Embryonic facial prominence (tissue), 1 donor: ENCODE measurements around the gene CCDC183.
"Not testable (repeated sequence)": the region's sequence is repeated elsewhere in the genome, so short reads cannot be mapped to it uniquely, and the experiment has no call there.

Experiments used
- DNase-seq: peaks from one replicate; pipeline ENCODE4 v3.0.0-alpha.2; 2016; ENCODE audit errors: extremely low spot score

CCDC183 gene

GRCh38 chr9:136785565-136786355 is 10.4 kb upstream of the CCDC183 start:
- DNase-seq, result not testable (repeated sequence)

GRCh38 chr9:136786451-136786850 is 9.7 kb upstream of the CCDC183 start:
- DNase-seq, result no peak

- not testable (repeated sequence) for DNase-seq
These were observed 9.2 kb upstream of the CCDC183 start for GRCh38 chr9:136786983-136787382.

DNA sequence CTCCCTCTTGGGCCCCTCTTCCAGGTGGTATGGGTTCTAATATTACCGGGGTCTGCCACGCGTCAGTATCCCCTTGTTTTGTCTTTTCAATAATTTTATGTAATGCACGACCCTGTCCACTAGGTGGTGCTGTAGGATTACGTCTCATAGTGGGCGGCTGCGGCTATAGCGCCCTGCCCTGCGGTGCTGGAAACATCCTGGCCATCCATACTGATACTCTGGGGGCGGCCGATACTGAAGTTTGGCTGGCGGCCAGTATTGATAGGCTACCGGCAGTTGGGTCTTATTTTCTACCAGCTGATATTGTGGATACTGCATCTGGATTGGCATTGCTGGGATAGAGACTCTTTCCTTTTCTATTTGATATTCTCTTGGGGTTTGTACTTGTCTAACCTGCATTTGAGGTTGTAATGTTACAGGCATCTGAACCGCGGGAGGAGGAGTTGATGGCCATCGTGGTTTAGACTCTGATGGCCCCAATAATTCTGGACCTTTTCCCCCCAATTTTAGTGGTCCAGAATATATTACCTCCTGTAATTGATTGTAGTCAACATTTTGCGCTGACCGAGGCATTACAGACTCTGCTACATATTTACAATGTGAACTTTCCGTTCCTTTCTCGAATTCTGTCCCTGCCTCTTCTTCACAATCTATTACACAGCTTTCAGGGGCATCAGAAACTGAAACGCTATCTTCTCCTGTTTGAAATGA is 8.3 kb upstream of the CCDC183 start:
- no peak for DNase-seq

- not testable (repeated sequence) for DNase-seq
These were observed 7.3 kb upstream of the CCDC183 start for GRCh38 chr9:136788644-136789522.

DNA sequence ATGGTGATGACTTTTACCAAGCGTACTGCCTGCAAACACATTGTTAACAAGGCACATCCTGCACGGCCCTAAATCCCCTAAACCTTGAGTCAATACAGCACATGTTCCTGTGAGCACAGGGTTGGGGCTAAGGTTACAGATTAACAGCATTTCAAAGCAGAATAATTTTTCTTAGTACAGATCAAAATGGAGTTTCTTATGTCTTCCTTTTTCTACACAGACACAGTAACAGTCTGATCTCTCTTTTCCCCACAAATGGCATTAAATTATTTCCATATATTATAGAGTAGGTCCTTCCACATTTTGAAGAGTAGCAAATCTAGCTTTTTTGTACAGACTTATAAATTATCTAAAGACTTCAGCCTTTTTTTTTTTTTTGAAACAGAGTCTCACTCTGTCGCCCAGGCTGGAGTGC is 6.6 kb upstream of the CCDC183 start:
- no peak for DNase-seq

DNA sequence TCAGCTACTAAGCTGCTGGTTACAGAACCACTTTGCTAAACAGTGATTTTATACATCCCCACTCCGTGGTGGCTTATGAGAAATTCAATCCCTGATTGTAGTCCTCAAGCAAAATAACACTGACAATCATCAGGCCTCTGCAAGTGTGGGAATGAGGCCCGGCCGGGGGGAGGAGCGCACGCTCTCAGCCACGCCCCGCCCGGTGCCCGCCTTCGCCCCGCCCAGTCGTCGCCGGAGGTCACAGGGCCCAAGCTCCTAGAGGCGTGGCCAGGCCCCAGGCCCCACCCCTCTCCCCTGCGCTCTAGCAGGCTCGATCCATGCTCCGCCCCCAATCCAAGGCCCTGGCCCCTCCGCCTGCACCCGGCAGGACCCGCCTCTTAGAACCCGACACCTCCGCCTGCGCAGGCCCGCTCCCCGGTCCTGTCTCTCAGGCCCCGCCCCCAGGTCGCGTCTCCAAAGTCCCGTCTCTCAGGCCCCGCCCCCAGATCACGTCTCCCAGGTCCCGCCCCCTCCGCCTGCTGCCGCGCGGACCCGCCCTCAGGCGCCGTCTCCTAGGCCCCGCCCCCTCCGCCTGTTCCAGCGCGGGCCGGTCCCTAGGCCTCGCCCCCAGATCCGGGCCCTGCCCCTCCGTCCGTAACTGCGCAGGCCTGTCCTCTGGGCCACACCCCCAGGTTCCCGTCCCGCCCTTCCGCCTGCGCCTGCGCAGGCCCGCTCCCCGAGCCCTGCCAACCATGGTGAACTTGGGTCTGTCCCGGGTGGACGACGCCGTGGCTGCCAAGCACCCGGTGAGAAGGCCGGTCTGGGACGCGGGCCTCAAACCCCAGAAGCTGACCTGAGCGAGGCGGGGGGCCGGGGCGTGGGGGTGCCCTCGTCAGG is 5.3 kb upstream of the CCDC183 start, which contains the start of gene TMEM141:
TSS of gene TMEM141 (plus strand) at position 705 of the 876 bp plus-strand sequence. CDS start at position 732, 27 bp downstream.
- DNase-seq, result peak; percentile 99

- DNase-seq, result no peak
These were observed 4.4 kb upstream of the CCDC183 start for GRCh38 chr9:136791516-136792276.

DNA sequence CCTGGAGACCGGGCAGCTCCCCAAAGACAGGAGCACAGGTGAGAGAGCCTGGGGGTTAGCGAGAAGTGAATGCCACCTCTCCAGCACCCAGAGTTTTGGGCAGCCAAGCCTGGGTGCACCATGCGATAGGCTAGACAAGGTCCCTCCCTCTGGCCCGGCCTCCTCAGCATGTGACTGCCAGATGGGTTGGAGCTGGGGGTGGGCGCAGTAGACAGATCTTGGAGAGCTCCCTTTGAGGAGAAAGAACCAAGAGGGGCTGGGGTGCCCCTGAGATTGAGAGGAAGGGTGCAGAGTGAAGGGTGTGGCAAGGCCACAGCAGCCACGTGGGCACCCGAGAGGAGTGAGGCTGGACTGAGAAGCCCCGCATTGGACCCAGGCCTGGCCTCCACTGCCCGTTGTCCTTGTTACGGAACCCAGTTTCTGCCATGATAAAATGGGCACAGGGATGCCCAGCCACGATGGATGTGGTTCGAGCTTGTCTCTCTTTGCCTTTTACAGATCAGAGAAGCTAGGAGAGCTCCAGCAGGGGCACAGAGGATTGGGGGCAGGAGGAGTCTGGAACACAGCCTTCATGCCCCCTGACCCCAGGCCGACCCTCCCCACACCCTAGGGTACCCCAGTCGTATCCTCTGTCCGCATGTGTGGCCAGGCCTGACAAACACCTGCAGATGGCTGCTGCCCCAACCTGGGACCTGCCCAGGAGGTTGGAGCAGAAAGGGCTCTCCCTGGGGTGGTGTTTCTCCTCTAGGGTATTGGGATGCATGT is 3.6 kb upstream of the CCDC183 start:
- no peak for DNase-seq

GRCh38 chr9:136793086-136793946 is 2.8 kb upstream of the CCDC183 start:
- no peak for DNase-seq

- DNase-seq, result no peak
These were observed 1.7 kb upstream of the CCDC183 start for GRCh38 chr9:136794281-136794999.

DNA sequence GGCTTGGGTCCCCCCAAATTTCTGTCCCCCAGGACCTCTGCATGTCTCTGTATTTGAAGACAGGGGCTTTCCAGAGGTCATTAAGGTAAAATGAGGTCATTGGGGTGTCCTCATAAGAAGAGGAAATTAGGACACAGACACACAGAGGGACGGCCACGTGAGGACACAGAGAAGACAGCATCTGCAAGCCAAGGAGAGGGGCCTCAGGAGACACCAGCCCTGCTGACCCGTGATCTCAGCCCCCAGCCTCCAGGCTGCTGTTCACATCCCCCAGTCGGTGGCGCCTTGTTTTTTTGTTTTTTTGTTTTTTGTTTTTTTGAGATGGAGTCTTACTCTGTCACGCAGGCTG is 1.2 kb upstream of the CCDC183 start:
- no peak for DNase-seq

DNA sequence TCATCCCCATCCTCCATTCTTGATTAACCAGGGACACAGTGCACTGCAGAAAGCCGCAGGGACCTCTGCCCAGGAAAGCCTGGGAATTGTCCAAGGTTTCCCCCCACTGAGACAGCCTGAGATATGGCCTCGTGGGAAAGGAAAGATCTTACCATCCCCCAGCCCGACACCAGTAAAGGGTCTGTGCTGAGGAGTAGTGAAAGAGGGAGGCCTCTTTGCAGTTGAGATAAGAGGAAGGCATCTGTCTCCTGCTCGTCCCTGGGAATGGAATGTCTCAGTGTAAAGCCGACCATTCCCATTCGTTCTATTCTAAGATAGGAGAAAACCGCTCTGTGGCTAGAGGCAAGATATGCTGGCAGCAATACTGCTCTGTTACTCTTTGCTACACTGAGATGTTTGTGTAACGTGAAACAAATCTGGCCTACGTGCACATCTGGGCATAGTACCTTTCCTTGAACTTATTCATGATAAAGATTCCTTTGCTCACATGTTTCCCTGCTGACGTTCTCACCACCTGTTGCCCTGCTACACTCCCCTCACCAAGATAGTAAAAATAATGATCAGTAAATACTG is 723 bp downstream of the CCDC183 start:
- not testable (repeated sequence) for DNase-seq

GRCh38 chr9:136798708-136799078 is 2.6 kb downstream of the CCDC183 start:
- DNase-seq, result no peak

- DNase-seq, result no peak
These were observed 3.1 kb downstream of the CCDC183 start for GRCh38 chr9:136799079-136799853.

DNA sequence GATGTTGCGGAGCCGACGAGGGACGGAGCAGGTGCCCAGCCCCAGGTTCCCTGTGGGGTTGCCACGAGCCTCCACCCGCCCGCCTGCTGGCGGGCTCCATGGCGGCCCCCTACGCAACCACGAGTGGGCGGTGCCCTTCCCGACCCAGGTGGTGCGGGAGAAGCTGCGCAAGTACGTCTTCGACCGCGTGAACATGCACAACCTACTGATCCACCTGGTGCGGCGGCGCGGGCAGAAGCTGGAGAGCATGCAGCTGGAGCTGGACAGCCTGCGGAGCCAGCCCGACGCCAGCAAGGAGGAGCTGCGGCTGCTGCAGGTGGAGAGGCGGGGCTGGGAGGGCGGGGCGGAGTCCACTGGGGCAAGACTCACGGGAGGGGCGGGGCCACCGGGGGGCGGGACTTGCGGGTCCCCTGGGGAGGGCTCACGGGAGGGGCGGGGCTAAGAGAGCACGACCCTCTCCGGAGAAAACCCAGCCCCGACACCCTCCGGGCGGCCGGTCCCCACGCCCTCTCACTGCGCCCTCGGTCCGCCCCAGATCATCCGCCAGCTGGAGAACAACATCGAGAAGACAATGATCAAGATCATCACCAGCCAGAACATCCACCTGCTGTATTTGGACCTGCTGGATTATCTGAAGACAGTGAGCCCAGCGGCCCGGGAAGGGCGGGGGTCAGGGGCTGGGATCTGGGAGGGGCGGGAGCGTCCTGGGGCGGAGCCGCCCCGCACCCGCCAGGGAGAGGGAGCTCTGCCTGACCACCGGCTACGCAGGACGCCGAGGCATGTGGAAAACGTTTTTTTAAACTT is 3.9 kb downstream of the CCDC183 start:
- no peak for DNase-seq
